Measurements from ENCODE around the gene MKRN1. TPM values are rescaled to one million over a fixed set of nuclear protein-coding genes. Genes with fewer than 3 reads are reported as not detected.
"Not testable (repeated sequence)": the region's sequence is repeated elsewhere in the genome, so short reads cannot be mapped to it uniquely, and the experiment has no call there.

Gene MKRN1
- total RNA-seq, 2 donors from 2014 or later = 135 to 163 TPM

DNA sequence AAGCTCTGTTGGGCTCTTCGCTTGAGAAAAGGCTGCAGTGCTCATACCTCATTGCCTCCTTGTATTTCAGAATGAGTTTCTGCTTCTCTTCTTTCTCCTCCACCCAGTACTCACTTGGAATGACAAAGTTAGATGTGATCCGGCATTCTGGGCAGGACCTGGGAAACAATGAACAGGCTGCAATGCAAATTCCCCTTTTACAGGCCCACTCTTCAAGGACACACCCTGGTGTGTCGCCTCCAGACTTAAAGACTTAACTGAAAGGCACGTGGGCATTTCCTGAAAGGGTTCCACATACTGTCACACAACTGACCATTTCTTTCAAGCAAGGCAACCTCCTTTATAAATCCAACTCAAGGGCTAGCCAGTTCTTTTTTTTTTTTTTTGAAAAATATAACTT lies 23.6 kb downstream of the MKRN1 start:
- Mint-ChIP-seq H3K9me3 (no peaks in the 10 kb centered on the region), H3K4me3 (peak overlapping the region; percentile 33), H3K4me1 (peaks cover 72% of the 10 kb centered on the region), H3K27ac (peak overlapping the region; percentile 62), H3K36me3 (ENCODE audit: low read depth) (peaks cover 76% of the 10 kb centered on the region), H3K27me3 (ENCODE audit: insufficient read depth) (no peaks in the 10 kb centered on the region)
- TF ChIP-seq, protein P1, sequence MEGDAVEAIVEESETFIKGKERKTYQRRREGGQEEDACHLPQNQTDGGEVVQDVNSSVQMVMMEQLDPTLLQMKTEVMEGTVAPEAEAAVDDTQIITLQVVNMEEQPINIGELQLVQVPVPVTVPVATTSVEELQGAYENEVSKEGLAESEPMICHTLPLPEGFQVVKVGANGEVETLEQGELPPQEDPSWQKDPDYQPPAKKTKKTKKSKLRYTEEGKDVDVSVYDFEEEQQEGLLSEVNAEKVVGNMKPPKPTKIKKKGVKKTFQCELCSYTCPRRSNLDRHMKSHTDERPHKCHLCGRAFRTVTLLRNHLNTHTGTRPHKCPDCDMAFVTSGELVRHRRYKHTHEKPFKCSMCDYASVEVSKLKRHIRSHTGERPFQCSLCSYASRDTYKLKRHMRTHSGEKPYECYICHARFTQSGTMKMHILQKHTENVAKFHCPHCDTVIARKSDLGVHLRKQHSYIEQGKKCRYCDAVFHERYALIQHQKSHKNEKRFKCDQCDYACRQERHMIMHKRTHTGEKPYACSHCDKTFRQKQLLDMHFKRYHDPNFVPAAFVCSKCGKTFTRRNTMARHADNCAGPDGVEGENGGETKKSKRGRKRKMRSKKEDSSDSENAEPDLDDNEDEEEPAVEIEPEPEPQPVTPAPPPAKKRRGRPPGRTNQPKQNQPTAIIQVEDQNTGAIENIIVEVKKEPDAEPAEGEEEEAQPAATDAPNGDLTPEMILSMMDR (conservative IDR thresholded peaks at IDR 0.05) = no peak
- Histone ChIP-seq H3K27me3 (ENCODE audit: control insufficient read depth, insufficient read depth, low read length, poor library complexity, severe bottlenecking) (no peaks in the 10 kb centered on the region), H3K27ac (ENCODE audit: low read depth, low read length) (no peak overlapping the region), H3K36me3 (ENCODE audit: control insufficient read depth, insufficient read depth, low read length) (peaks cover 79% of the 10 kb centered on the region), H3K4me3 (ENCODE audit: low read length) (no peak overlapping the region), H3K9ac (ENCODE audit: extremely low read depth, low read length, poor library complexity, severe bottlenecking) (no peak overlapping the region), H3K4me1 (ENCODE audit: control insufficient read depth, insufficient read depth, low read length) (peaks cover 7% of the 10 kb centered on the region), H3K9me3 (ENCODE audit: control insufficient read depth, low read length) (no peaks in the 10 kb centered on the region)
- WGBS, 2 experiments (ENCODE audit: insufficient coverage in 1 of 2, insufficient read length in 1 of 2) = 66 to 72% methylated on average over 3 to 4 of the region's 4 CpGs
- DNase-seq = no peak

DNA sequence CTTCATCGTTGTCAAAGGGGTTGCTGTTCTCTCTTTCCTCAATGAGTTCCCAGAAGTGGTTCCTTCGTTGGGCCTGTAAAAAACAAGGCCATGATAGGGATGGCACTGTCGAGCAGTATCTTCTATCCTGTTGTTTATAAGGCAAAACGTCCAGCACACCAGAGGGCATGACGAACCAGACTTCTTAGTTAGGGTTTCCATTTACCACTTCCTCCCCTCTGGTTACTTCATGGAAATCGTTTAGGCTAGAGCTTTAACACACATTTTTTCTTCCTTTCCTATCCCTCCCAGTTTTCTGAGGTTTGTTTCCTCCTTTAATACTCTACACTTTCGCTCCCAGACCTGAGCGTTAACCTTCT lies 24.7 kb downstream of the MKRN1 start:
- Histone ChIP-seq H3K9me3 (ENCODE audit: control insufficient read depth, low read length) (no peaks in the 10 kb centered on the region), H3K4me3 (ENCODE audit: low read length) (no peak overlapping the region), H3K36me3 (ENCODE audit: control insufficient read depth, insufficient read depth, low read length) (peaks cover 75% of the 10 kb centered on the region), H3K4me1 (ENCODE audit: control insufficient read depth, insufficient read depth, low read length) (peaks cover 7% of the 10 kb centered on the region), H3K9ac (ENCODE audit: extremely low read depth, low read length, poor library complexity, severe bottlenecking) (no peak overlapping the region), H3K27ac (ENCODE audit: low read depth, low read length) (no peak overlapping the region), H3K27me3 (ENCODE audit: control insufficient read depth, insufficient read depth, low read length, poor library complexity, severe bottlenecking) (no peaks in the 10 kb centered on the region)
- TF ChIP-seq, protein P1 (conservative IDR thresholded peaks at IDR 0.05) = no peak
- peak overlapping the region; percentile 6 for H3K27ac Mint-ChIP-seq
- H3K27me3 Mint-ChIP-seq (ENCODE audit: insufficient read depth) = no peaks in the 10 kb centered on the region
- peaks cover 68% of the 10 kb centered on the region for H3K36me3 Mint-ChIP-seq (ENCODE audit: low read depth)
- WGBS, 2 experiments (ENCODE audit: insufficient coverage in 1 of 2, insufficient read length in 1 of 2) = 92 to 93% methylated on average over 8 of the region's 8 CpGs
- peaks cover 79% of the 10 kb centered on the region for H3K4me1 Mint-ChIP-seq
- no peak overlapping the region for H3K4me3 Mint-ChIP-seq
- H3K9me3 Mint-ChIP-seq = no peaks in the 10 kb centered on the region
- no peak for DNase-seq

DNA sequence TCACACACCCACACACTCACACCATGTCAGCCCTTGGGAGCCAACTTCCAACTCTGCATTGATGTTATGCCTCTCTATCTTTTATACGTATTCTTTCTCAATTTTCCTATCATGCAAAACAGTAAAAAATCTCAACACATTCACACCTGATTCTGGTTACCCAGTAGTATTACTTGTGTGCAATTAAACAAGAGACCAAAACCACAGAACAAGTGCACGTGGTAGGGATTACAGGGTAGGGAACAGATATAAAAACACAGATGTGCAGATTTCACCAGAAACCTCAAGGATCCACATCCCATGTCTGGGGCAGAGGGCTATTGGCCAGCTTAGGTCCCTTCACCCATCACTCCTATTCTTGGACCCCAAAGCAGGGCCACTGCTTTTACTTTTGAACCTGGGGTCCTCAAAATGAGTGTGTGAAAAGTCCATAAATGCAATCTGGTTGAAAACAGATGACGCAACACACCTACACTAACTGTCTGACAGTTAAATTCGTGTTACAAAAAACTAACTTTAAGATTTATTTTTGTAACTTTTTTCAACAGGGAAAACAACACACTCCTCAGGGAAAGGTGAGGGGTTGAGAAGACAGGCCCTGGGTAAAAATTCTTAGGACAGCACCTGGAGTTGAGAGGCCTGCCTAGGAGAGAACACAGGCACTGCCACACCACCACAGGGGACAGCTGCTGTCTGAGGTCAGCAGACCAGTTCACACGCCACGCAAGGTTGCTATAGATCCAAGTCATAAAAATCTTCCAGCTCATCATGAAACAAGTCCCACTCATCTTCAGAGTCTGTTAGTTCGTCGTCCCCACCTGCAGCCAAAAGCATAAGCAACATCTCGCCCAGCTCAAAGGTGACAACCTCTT lies 25.3 kb downstream of the MKRN1 start:
- H3K9me3 ChIP-seq (ENCODE audit: control insufficient read depth, low read length); DNase-seq; H3K4me1 ChIP-seq (ENCODE audit: control insufficient read depth, insufficient read depth, low read length); H3K9ac ChIP-seq (ENCODE audit: extremely low read depth, low read length, poor library complexity, severe bottlenecking); H3K4me3 ChIP-seq (ENCODE audit: low read length); H3K27me3 ChIP-seq (ENCODE audit: control insufficient read depth, insufficient read depth, low read length, poor library complexity, severe bottlenecking); H3K9me3 Mint-ChIP-seq; H3K27me3 Mint-ChIP-seq (ENCODE audit: insufficient read depth); H3K27ac ChIP-seq (ENCODE audit: low read depth, low read length); H3K4me3 Mint-ChIP-seq: not testable (repeated sequence)
- Mint-ChIP-seq H3K4me1 (peaks cover 79% of the 10 kb centered on the region), H3K36me3 (ENCODE audit: low read depth) (peaks cover 65% of the 10 kb centered on the region), H3K27ac (peak overlapping the region; percentile 81)
- peaks cover 75% of the 10 kb centered on the region for H3K36me3 ChIP-seq (ENCODE audit: control insufficient read depth, insufficient read depth, low read length)
- 90 to 92% methylated on average over 4 to 8 of the region's 9 CpGs for WGBS, 2 experiments (ENCODE audit: insufficient coverage in 1 of 2, insufficient read length in 1 of 2)

Measured in endodermal cell (in vitro differentiated cells).